Large intestine (tissue), 3 donors: Measurements from ENCODE around the gene ARMC3. TPM values are rescaled to one million over a fixed set of nuclear protein-coding genes. Genes with fewer than 3 reads are reported as not detected.
"Not testable (repeated sequence)": the region's sequence is repeated elsewhere in the genome, so short reads cannot be mapped to it uniquely, and the experiment has no call there.

ENCODE experiments used
- DNase-seq, 2 donors: peaks; one replicate each; pipeline versions ENCODE4 v3.0.0 to v3.0.0-alpha.2; 2013
- H3K27ac ChIP-seq: one replicate; pipeline ENCODE4 v1.5.1; 2013; ENCODE audit warnings: low read length
- H3K27me3 ChIP-seq: 2 replicates; pipeline ENCODE4 v1.6.1; 2013; ENCODE audit warnings: low read length; ENCODE audit not compliant: control insufficient read depth, insufficient read depth
- H3K36me3 ChIP-seq: 2 replicates; pipeline ENCODE4 v1.6.1; 2013; ENCODE audit warnings: low read length; ENCODE audit not compliant: control insufficient read depth, insufficient read depth
- H3K4me1 ChIP-seq: one replicate; pipeline ENCODE4 v1.6.1; 2013; ENCODE audit warnings: low read length; ENCODE audit not compliant: control insufficient read depth, insufficient read depth
- H3K4me3 ChIP-seq: one replicate; pipeline ENCODE4 v1.5.1; 2013; ENCODE audit warnings: low read length
- H3K9me3 ChIP-seq: one replicate; pipeline ENCODE4 v1.6.1; 2013; ENCODE audit warnings: mild to moderate bottlenecking, low read depth, low read length, moderate library complexity; ENCODE audit not compliant: control insufficient read depth
- WGBS: methylation state at CpG from one replicate; pipeline ENCODE4 v1.1.5; 2013; ENCODE audit warnings: low lambda C conversion rate; ENCODE audit not compliant: insufficient coverage; 5-methylcytosine and 5-hydroxymethylcytosine counted together
- polyA plus RNA-seq: library from polyadenylated mRNA; unstranded; fragments of 120-200 nt; gene quantifications from one replicate; pipeline ENCODE4 v1.2.1, GENCODE V29; 2013

ARMC3 gene
- polyA plus RNA-seq, 1 donor: 0.52 TPM

- H3K36me3 ChIP-seq, H3K4me1 ChIP-seq, H3K4me3 ChIP-seq, H3K9me3 ChIP-seq, H3K27ac ChIP-seq, H3K27me3 ChIP-seq, DNase-seq: not testable (repeated sequence)
- 57% methylated on average over 2 of the region's 12 CpGs for WGBS
These were observed 142.4 kb downstream of the ARMC3 start for GRCh38 chr10:23070092-23070912.

GRCh38 chr10:23070913-23071218 is 143.0 kb downstream of the ARMC3 start:
- H3K36me3 ChIP-seq: no peaks in the 10 kb centered on the region
- H3K4me3 ChIP-seq: no peak overlapping the region
- H3K27me3 ChIP-seq: no peaks in the 10 kb centered on the region
- DNase-seq: no peak
- H3K27ac ChIP-seq: no peak overlapping the region
- no CpG with 5 or more reads among the region's 3 CpGs for WGBS
- H3K9me3 ChIP-seq: no peaks in the 10 kb centered on the region
- H3K4me1 ChIP-seq: peaks cover 3% of the 10 kb centered on the region

- not testable (repeated sequence) for H3K27me3 ChIP-seq, DNase-seq, H3K9me3 ChIP-seq, H3K4me3 ChIP-seq, H3K4me1 ChIP-seq, H3K27ac ChIP-seq, H3K36me3 ChIP-seq
- WGBS: 83% methylated on average over 1 of the region's 3 CpGs
These were observed 144.7 kb downstream of the ARMC3 start for GRCh38 chr10:23072593-23072992.

GRCh38 chr10:23073527-23073926 is 145.7 kb downstream of the ARMC3 start:
- no peak for DNase-seq
- Histone ChIP-seq H3K9me3 (no peaks in the 10 kb centered on the region), H3K4me1 (no peaks in the 10 kb centered on the region), H3K27ac (no peak overlapping the region), H3K4me3 (no peak overlapping the region), H3K27me3 (peaks cover 5% of the 10 kb centered on the region), H3K36me3 (no peaks in the 10 kb centered on the region)
- no CpG with 5 or more reads among the region's 3 CpGs for WGBS

GRCh38 chr10:23075672-23076071 is 147.8 kb downstream of the ARMC3 start:
- Histone ChIP-seq H3K4me3 (no peak overlapping the region), H3K27me3 (peaks cover 14% of the 10 kb centered on the region), H3K36me3 (no peaks in the 10 kb centered on the region), H3K9me3 (no peaks in the 10 kb centered on the region), H3K27ac (no peak overlapping the region), H3K4me1 (no peaks in the 10 kb centered on the region)
- DNase-seq: no peak
- WGBS: no CpG with 5 or more reads among the region's 3 CpGs

GRCh38 chr10:23078114-23078513 is 150.3 kb downstream of the ARMC3 start:
- no peak overlapping the region for H3K4me3 ChIP-seq
- H3K27me3 ChIP-seq: peaks cover 16% of the 10 kb centered on the region
- H3K4me1 ChIP-seq: no peaks in the 10 kb centered on the region
- no peaks in the 10 kb centered on the region for H3K36me3 ChIP-seq
- DNase-seq: no peak
- H3K9me3 ChIP-seq: no peaks in the 10 kb centered on the region
- no peak overlapping the region for H3K27ac ChIP-seq
- WGBS: 100% methylated on average over 1 of the region's 2 CpGs

GRCh38 chr10:23079700-23080099 is 151.8 kb downstream of the ARMC3 start:
- H3K27ac ChIP-seq: no peak overlapping the region
- DNase-seq: no peak
- no CpG with 5 or more reads among the region's 4 CpGs for WGBS
- no peaks in the 10 kb centered on the region for H3K4me1 ChIP-seq
- H3K9me3 ChIP-seq: peaks cover 1% of the 10 kb centered on the region
- no peak overlapping the region for H3K4me3 ChIP-seq
- H3K27me3 ChIP-seq: peaks cover 16% of the 10 kb centered on the region
- H3K36me3 ChIP-seq: no peaks in the 10 kb centered on the region

GRCh38 chr10:23080262-23080661 is 152.4 kb downstream of the ARMC3 start:
- Histone ChIP-seq H3K36me3 (no peaks in the 10 kb centered on the region), H3K4me1 (no peaks in the 10 kb centered on the region), H3K27ac (no peak overlapping the region), H3K4me3 (no peak overlapping the region), H3K9me3 (peaks cover 4% of the 10 kb centered on the region), H3K27me3 (peaks cover 16% of the 10 kb centered on the region)
- WGBS: no CpG with 5 or more reads among the region's 7 CpGs
- no peak for DNase-seq

- H3K27ac ChIP-seq: no peak overlapping the region
- WGBS: 67% methylated on average over 1 of the region's 7 CpGs
- H3K4me3 ChIP-seq: no peak overlapping the region
- H3K4me1 ChIP-seq: no peaks in the 10 kb centered on the region
- no peaks in the 10 kb centered on the region for H3K36me3 ChIP-seq
- peaks cover 4% of the 10 kb centered on the region for H3K9me3 ChIP-seq
- peaks cover 16% of the 10 kb centered on the region for H3K27me3 ChIP-seq
- DNase-seq: no peak
These were observed 153.4 kb downstream of the ARMC3 start for GRCh38 chr10:23081221-23081750.

GRCh38 chr10:23081891-23082290 is 154.0 kb downstream of the ARMC3 start:
- H3K27me3 ChIP-seq: peaks cover 16% of the 10 kb centered on the region
- H3K27ac ChIP-seq: no peak overlapping the region
- H3K36me3 ChIP-seq: no peaks in the 10 kb centered on the region
- no peaks in the 10 kb centered on the region for H3K4me1 ChIP-seq
- WGBS: no CpG with 5 or more reads among the region's 4 CpGs
- H3K4me3 ChIP-seq: no peak overlapping the region
- H3K9me3 ChIP-seq: peaks cover 4% of the 10 kb centered on the region
- DNase-seq: no peak
